HepG2 (cell line): ENCODE results near the gene COBLL1. TPM values are rescaled to one million over a fixed set of nuclear protein-coding genes. Genes with fewer than 3 reads are reported as not detected.

Experiments
- ARNT2 ChIP-seq: sonication (generic); formaldehyde crosslinking; IDR thresholded peaks from 2 replicates; pipeline ENCODE4 v1.8.0; 2022; ENCODE audit warnings: mild to moderate bottlenecking, low read depth, missing genetic modification reagents, moderate library complexity
- CENPT ChIP-seq: sonication (generic); formaldehyde crosslinking; IDR thresholded peaks from 2 replicates; pipeline ENCODE4 v1.8.0; 2022; ENCODE audit warnings: low read depth, mild to moderate bottlenecking, moderate library complexity, missing genetic modification reagents
- FLYWCH1 ChIP-seq: sonication (generic); formaldehyde crosslinking; IDR thresholded peaks from 2 replicates; pipeline ENCODE4 v1.8.1; 2023; ENCODE audit warnings: mild to moderate bottlenecking, missing genetic modification reagents
- HOXA5 ChIP-seq: sonication (generic); formaldehyde crosslinking; IDR thresholded peaks from 2 replicates; pipeline ENCODE4 v1.4.0; 2020; ENCODE audit warnings: missing genetic modification reagents
- MXI1 ChIP-seq: IDR thresholded peaks from 3 replicates; pipeline ENCODE4 v1.6.1; 2012; ENCODE audit warnings: low read depth, low read length, inconsistent platforms, borderline replicate concordance
- MYC ChIP-seq: sonication (generic); formaldehyde crosslinking; IDR thresholded peaks from 2 replicates; pipeline ENCODE4 v1.9.0; 2021; ENCODE audit warnings: missing genetic modification reagents, borderline replicate concordance
- NONO ChIP-seq, 2 experiments: fragments of 450-650 bp in 1 of 2; sonication (generic) in 1 of 2; formaldehyde crosslinking in 1 of 2; IDR thresholded peaks in 1 of 2; conservative IDR thresholded peaks in 1 of 2; 2 replicates each; pipeline versions ENCODE4 v1.6.1 to v1.8.0; 2017 to 2022; ENCODE audit warnings: mild to moderate bottlenecking in 1 of 2, missing genetic modification reagents in 1 of 2, moderate library complexity in 1 of 2
- POLR2G ChIP-seq: fragments of 200-400 bp; formaldehyde crosslinking; IDR thresholded peaks from 2 replicates; pipeline ENCODE4 v1.6.1; 2018; ENCODE audit warnings: mild to moderate bottlenecking, low read depth, low read length, moderate library complexity
- SAP130 ChIP-seq: IDR thresholded peaks from 2 replicates; pipeline ENCODE4 v1.6.1; 2016; ENCODE audit warnings: low read depth
- SIN3A ChIP-seq: IDR thresholded peaks from 2 replicates; pipeline ENCODE4 v1.6.1; 2011; ENCODE audit warnings: low read depth, mild to moderate bottlenecking, control low read depth, low read length, borderline replicate concordance
- SOX13 ChIP-seq, 3 experiments: fragments of 450-650 bp in 1 of 3; sonication (generic) in 1 of 3; formaldehyde crosslinking in 1 of 3; IDR thresholded peaks in 2 of 3; conservative IDR thresholded peaks in 1 of 3; 2 replicates each; pipeline versions ENCODE4 v1.5.0 to v1.6.1; 2016 to 2020; ENCODE audit warnings: antibody characterized with exemption in 1 of 3, mild to moderate bottlenecking in 1 of 3, missing compliant biosample characterization in 1 of 3, missing genetic modification reagents in 1 of 3, moderate library complexity in 1 of 3
- YY1 ChIP-seq: IDR thresholded peaks from 2 replicates; pipeline ENCODE4 v1.6.1; 2011; ENCODE audit warnings: low read length, low read depth, moderate library complexity, mild to moderate bottlenecking; ENCODE audit not compliant: insufficient read depth, insufficient replicate concordance
- ZNF329 ChIP-seq: sonication (generic); formaldehyde crosslinking; IDR thresholded peaks from 2 replicates; pipeline ENCODE4 v1.9.0; 2021; ENCODE audit warnings: low read depth, mild to moderate bottlenecking, missing genetic modification reagents
- ZNF331 ChIP-seq: sonication (generic); formaldehyde crosslinking; IDR thresholded peaks from 2 replicates; pipeline ENCODE4 v1.4.0; 2020; ENCODE audit warnings: missing genetic modification reagents
- ZNF790 ChIP-seq: sonication (generic); formaldehyde crosslinking; IDR thresholded peaks from 2 replicates; pipeline ENCODE4 v1.8.0; 2022; ENCODE audit warnings: missing genetic modification reagents, mild to moderate bottlenecking, borderline replicate concordance
- ZSCAN30 ChIP-seq: sonication (generic); formaldehyde crosslinking; IDR thresholded peaks from 2 replicates; pipeline ENCODE4 v1.5.0; 2020; ENCODE audit warnings: mild to moderate bottlenecking, missing genetic modification reagents
- polyA plus RNA-seq, 8 experiments: library from polyadenylated mRNA; depleted of rRNA in 3 of 8; stranded (reverse) in 7 of 8; unstranded in 1 of 8; fragments of >200 nt; fragmentation: Illumina TruSeq in 4 of 8; extraction: Trizol in 4 of 8; gene quantifications; 2 replicates each; pipeline versions ENCODE4 v1.2.1 to v1.2.3, GENCODE V29; 2011 to 2016; ENCODE audit warnings: low read depth in 4 of 8, missing spikeins in 1 of 8, mixed read lengths in 1 of 8; ENCODE audit not compliant: insufficient read depth in 1 of 8
- total RNA-seq, 5 experiments: library from RNA; depleted of rRNA; stranded (reverse); fragments of >200 nt; fragmentation: Illumina TruSeq; extraction: Trizol; gene quantifications; 2 replicates each; pipeline ENCODE4 v1.2.3, GENCODE V29; 2016; ENCODE audit warnings: low read depth in 1 of 5
- TF ChIP-seq, protein P1 (sequence below): IDR thresholded peaks from 2 replicates; pipeline ENCODE4 v1.6.1; 2016; ENCODE audit warnings: low read depth, control low read depth
- TF ChIP-seq, protein P2 (sequence below): sonication (generic); formaldehyde crosslinking; IDR thresholded peaks from 2 replicates; pipeline ENCODE4 v1.4.0; 2020; ENCODE audit warnings: missing genetic modification reagents
- TF ChIP-seq, protein P3 (sequence below): sonication (generic); formaldehyde crosslinking; IDR thresholded peaks from 2 replicates; pipeline ENCODE4 v1.5.1; 2020; ENCODE audit warnings: missing genetic modification reagents, mild to moderate bottlenecking, borderline replicate concordance

COBLL1 gene
- total and polyA plus RNA-seq, 2 of the 13 experiments (the other 11 are each of a cell fraction or from before 2014, with no cell fraction given): 32.6 to 86.8 TPM

DNA sequence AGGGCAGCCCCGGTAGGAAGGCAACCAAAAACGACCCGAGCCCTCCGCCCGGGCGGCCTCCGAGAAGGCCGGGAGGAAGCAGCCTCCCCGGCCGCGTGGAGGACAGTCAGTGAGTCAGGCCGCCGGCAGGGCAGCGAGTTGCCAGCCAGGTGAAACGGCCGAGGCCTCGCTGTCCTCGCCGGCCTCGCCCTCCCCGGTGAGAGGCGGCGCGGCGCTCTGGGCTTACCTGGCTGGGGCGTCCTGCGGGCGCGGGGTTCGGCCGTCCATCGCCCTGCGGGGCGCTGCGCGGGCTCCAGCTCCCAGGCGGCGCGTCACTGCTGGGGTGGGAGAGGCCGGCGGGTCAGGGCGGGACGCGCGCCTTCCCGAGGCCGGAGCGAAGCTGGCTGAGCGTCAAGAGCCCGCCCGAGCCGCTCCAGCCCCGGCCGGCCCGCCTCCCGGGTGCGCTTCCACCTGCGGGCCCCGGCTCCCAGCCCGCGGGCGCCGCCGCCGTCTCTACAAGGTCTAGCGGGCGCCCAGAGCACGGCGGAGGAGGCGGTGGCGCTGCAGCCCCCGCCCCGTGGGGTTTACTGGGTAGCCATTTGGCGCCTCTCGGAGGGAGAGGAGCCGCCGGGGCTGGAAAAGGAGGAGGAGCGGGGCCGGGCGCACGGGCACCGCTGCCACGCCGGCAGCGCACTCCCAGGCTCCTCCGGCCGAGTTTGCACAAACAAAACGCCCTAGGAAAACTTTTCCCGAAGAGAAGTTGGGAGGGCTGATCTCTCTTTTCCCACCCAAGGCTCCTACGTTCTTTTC, 499 bp downstream of the COBLL1 start (continued):
- TF ChIP-seq SOX13 (IDR thresholded peaks at IDR 0.05): no peak
- TF ChIP-seq SOX13 (CRISPR knock-in tag; conservative IDR thresholded peaks at IDR 0.05 in 1 of 2, IDR thresholded peaks at IDR 0.05 in 1 of 2): peak in 1 of 2 experiments; percentile 18; a peak in 1 of 4 replicates
- peak; percentile 87 for TF ChIP-seq YY1
- TF ChIP-seq HOXA5 (CRISPR knock-in tag): peak; percentile 11; the same call in 1 of the 2 replicates
- TF ChIP-seq, protein P1, sequence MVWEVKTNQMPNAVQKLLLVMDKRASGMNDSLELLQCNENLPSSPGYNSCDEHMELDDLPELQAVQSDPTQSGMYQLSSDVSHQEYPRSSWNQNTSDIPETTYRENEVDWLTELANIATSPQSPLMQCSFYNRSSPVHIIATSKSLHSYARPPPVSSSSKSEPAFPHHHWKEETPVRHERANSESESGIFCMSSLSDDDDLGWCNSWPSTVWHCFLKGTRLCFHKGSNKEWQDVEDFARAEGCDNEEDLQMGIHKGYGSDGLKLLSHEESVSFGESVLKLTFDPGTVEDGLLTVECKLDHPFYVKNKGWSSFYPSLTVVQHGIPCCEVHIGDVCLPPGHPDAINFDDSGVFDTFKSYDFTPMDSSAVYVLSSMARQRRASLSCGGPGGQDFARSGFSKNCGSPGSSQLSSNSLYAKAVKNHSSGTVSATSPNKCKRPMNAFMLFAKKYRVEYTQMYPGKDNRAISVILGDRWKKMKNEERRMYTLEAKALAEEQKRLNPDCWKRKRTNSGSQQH (CRISPR knock-in tag): 0 out of 2 replicates have a peak, but pooled peaks have one; percentile 11
- TF ChIP-seq SAP130 (CRISPR knock-in tag): peak; percentile 31
- peak; percentile 86; the same call in 1 of the 2 replicates for TF ChIP-seq CENPT (CRISPR knock-in tag)
- TF ChIP-seq NONO (IDR thresholded peaks at IDR 0.05): no peak
- TF ChIP-seq NONO (CRISPR knock-in tag; conservative IDR thresholded peaks at IDR 0.05): peak; percentile 85
- TF ChIP-seq MXI1: peak; percentile 52; the same call in 2 of the 3 replicates
- peak; percentile 37; the same call in 1 of the 2 replicates for TF ChIP-seq MYC
- peak; percentile 88 for TF ChIP-seq POLR2G
- TF ChIP-seq ARNT2 (CRISPR knock-in tag): peak; percentile 37; the same call in 1 of the 2 replicates
- TF ChIP-seq, protein P2, sequence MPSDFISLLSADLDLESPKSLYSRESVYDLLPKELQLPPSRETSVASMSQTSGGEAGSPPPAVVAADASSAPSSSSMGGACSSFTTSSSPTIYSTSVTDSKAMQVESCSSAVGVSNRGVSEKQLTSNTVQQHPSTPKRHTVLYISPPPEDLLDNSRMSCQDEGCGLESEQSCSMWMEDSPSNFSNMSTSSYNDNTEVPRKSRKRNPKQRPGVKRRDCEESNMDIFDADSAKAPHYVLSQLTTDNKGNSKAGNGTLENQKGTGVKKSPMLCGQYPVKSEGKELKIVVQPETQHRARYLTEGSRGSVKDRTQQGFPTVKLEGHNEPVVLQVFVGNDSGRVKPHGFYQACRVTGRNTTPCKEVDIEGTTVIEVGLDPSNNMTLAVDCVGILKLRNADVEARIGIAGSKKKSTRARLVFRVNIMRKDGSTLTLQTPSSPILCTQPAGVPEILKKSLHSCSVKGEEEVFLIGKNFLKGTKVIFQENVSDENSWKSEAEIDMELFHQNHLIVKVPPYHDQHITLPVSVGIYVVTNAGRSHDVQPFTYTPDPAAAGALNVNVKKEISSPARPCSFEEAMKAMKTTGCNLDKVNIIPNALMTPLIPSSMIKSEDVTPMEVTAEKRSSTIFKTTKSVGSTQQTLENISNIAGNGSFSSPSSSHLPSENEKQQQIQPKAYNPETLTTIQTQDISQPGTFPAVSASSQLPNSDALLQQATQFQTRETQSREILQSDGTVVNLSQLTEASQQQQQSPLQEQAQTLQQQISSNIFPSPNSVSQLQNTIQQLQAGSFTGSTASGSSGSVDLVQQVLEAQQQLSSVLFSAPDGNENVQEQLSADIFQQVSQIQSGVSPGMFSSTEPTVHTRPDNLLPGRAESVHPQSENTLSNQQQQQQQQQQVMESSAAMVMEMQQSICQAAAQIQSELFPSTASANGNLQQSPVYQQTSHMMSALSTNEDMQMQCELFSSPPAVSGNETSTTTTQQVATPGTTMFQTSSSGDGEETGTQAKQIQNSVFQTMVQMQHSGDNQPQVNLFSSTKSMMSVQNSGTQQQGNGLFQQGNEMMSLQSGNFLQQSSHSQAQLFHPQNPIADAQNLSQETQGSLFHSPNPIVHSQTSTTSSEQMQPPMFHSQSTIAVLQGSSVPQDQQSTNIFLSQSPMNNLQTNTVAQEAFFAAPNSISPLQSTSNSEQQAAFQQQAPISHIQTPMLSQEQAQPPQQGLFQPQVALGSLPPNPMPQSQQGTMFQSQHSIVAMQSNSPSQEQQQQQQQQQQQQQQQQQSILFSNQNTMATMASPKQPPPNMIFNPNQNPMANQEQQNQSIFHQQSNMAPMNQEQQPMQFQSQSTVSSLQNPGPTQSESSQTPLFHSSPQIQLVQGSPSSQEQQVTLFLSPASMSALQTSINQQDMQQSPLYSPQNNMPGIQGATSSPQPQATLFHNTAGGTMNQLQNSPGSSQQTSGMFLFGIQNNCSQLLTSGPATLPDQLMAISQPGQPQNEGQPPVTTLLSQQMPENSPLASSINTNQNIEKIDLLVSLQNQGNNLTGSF: peak; percentile 62
- peak; percentile 77; the same call in 1 of the 2 replicates for TF ChIP-seq ZNF790
- 0 out of 2 replicates have a peak, but pooled peaks have one; percentile 31 for TF ChIP-seq ZNF329
- TF ChIP-seq ZNF331 (CRISPR knock-in tag): peak; percentile 36
- peak; percentile 70; the same call in 1 of the 2 replicates for TF ChIP-seq SIN3A
- TF ChIP-seq, protein P3, sequence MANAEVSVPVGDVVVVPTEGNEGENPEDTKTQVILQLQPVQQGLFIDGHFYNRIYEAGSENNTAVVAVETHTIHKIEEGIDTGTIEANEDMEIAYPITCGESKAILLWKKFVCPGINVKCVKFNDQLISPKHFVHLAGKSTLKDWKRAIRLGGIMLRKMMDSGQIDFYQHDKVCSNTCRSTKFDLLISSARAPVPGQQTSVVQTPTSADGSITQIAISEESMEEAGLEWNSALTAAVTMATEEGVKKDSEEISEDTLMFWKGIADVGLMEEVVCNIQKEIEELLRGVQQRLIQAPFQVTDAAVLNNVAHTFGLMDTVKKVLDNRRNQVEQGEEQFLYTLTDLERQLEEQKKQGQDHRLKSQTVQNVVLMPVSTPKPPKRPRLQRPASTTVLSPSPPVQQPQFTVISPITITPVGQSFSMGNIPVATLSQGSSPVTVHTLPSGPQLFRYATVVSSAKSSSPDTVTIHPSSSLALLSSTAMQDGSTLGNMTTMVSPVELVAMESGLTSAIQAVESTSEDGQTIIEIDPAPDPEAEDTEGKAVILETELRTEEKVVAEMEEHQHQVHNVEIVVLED: no peak
- TF ChIP-seq FLYWCH1 (CRISPR knock-in tag): no peak
- no peak for TF ChIP-seq ZSCAN30 (CRISPR knock-in tag)
